GM18526 (cell line): ENCODE measurements around the gene FNDC5.

Source experiments
- POLR2A ChIP-seq: IDR thresholded peaks from 3 replicates; pipeline ENCODE4 v1.6.1; 2011; ENCODE audit not compliant: insufficient read length; ENCODE audit errors: extremely low read depth

The FNDC5 gene

GRCh38 chr1:32888677-32889420 lies 18.1 kb upstream of the FNDC5 start:
- no peak for TF ChIP-seq POLR2A

GRCh38 chr1:32888134-32888533 lies 17.4 kb upstream of the FNDC5 start:
- TF ChIP-seq POLR2A = no peak

GRCh38 chr1:32887623-32888022 lies 16.9 kb upstream of the FNDC5 start:
- no peak for TF ChIP-seq POLR2A

GRCh38 chr1:32886828-32887414 lies 16.2 kb upstream of the FNDC5 start:
- no peak for TF ChIP-seq POLR2A

- no peak for TF ChIP-seq POLR2A
Observed at GRCh38 chr1:32886004-32886827, 15.5 kb upstream of the FNDC5 start, which contains the start of gene HPCA. Gene HPCA (plus strand): TSS chr1:32886491. CDS start chr1:32888899, 2,408 bp downstream.

GRCh38 chr1:32885676-32886003 lies 14.9 kb upstream of the FNDC5 start:
- no peak for TF ChIP-seq POLR2A

GRCh38 chr1:32884726-32885125 lies 14.0 kb upstream of the FNDC5 start:
- no peak for TF ChIP-seq POLR2A

- no peak for TF ChIP-seq POLR2A
Observed at GRCh38 chr1:32884032-32884372, 13.3 kb upstream of the FNDC5 start.

- no peak for TF ChIP-seq POLR2A
Observed at GRCh38 chr1:32883338-32884031, 12.8 kb upstream of the FNDC5 start.

- no peak for TF ChIP-seq POLR2A
Observed at GRCh38 chr1:32881871-32882850, 11.4 kb upstream of the FNDC5 start.

- TF ChIP-seq POLR2A = no peak
Observed at GRCh38 chr1:32881291-32881690, 10.6 kb upstream of the FNDC5 start.

- no peak for TF ChIP-seq POLR2A
Observed at GRCh38 chr1:32878637-32879041, 7.9 kb upstream of the FNDC5 start.

- TF ChIP-seq POLR2A = no peak
Observed at GRCh38 chr1:32878183-32878582, 7.5 kb upstream of the FNDC5 start.

- no peak for TF ChIP-seq POLR2A
Observed at GRCh38 chr1:32877211-32878110, 6.7 kb upstream of the FNDC5 start.
